Peyer's patch (tissue), 4 donors: ENCODE results near the gene FAH. TPM values are rescaled to one million over a fixed set of nuclear protein-coding genes. Genes with fewer than 3 reads are reported as not detected.

Experiments
- DNase-seq, 3 donors: peaks; one replicate each; pipeline ENCODE4 v3.0.0-alpha.2; 2017 to 2019
- H3K27ac ChIP-seq, 4 donors: fragments of 200-600 bp; sonication (generic); one replicate each; pipeline ENCODE4 v1.5.1; 2016 to 2019
- H3K27me3 ChIP-seq, 2 donors: fragments of 200-600 bp; sonication (generic); one replicate each; pipeline ENCODE4 v1.5.1; 2019
- H3K36me3 ChIP-seq, 3 donors: fragments of 200-600 bp; sonication (generic); one replicate each; pipeline ENCODE4 v1.5.1; 2016 to 2019
- H3K4me1 ChIP-seq, 4 donors: fragments of 200-600 bp; sonication (generic); one replicate each; pipeline ENCODE4 v1.5.1; 2016 to 2019
- H3K4me3 ChIP-seq, 4 donors: fragments of 200-600 bp; sonication (generic); 1 replicate in 3 of 4; 2 replicates in 1 of 4; pipeline ENCODE4 v1.5.1; 2016 to 2019; ENCODE audit warnings: mild to moderate bottlenecking in 1 of 4
- H3K9me3 ChIP-seq, 4 donors: fragments of 200-600 bp; sonication (generic); one replicate each; pipeline ENCODE4 v1.5.1; 2016 to 2019; ENCODE audit warnings: mild to moderate bottlenecking in 1 of 4
- CTCF ChIP-seq, 6 experiments: fragments of 450-650 bp in 4 of 6; fragments of 200-600 bp in 2 of 6; sonication (generic) in 1 of 6; IDR thresholded peaks; one replicate each; pipeline ENCODE4 v1.5.1; 2017 to 2019; ENCODE audit warnings: antibody characterized with exemption in 6 of 6, mild to moderate bottlenecking in 3 of 6, moderate library complexity in 1 of 6
- POLR2A ChIP-seq, 2 donors: fragments of 450-650 bp; IDR thresholded peaks; one replicate each; pipeline ENCODE4 v1.5.1; 2017; ENCODE audit warnings: antibody characterized with exemption in 2 of 2, mild to moderate bottlenecking in 2 of 2, moderate library complexity in 2 of 2
- total RNA-seq, 4 donors: library from RNA; depleted of rRNA; stranded (reverse); fragments of >200 nt; gene quantifications; one replicate each; pipeline ENCODE4 v1.1.0, GENCODE V29; 2016

FAH gene
- total RNA-seq, 4 donors from 2014 or later: 6.6 to 17.3 (median 15.3) TPM

GRCh38 chr15:80202641-80203360 lies 50.0 kb downstream of the FAH start:
- no peak for TF ChIP-seq POLR2A (IDR thresholded peaks at IDR 0.05)
- no peak for TF ChIP-seq CTCF (IDR thresholded peaks at IDR 0.05)
- Histone ChIP-seq H3K27ac (no peak overlapping the region), H3K4me1 (no peaks in the 10 kb centered on the region), H3K9me3 (no peaks in the 10 kb centered on the region), H3K27me3 (no peaks in the 10 kb centered on the region), H3K4me3 (no peak overlapping the region), H3K36me3 (no peaks in the 10 kb centered on the region)
- no peak for DNase-seq

GRCh38 chr15:80203361-80203885 lies 50.6 kb downstream of the FAH start:
- DNase-seq: no peak
- TF ChIP-seq CTCF (IDR thresholded peaks at IDR 0.05) (no peak), POLR2A (IDR thresholded peaks at IDR 0.05) (no peak)
- H3K9me3 ChIP-seq: no peaks in the 10 kb centered on the region

GRCh38 chr15:80204231-80204630 lies 51.4 kb downstream of the FAH start:
- no peaks in the 10 kb centered on the region for H3K36me3 ChIP-seq
- H3K27ac ChIP-seq: no peak overlapping the region
- no peaks in the 10 kb centered on the region for H3K4me1 ChIP-seq
- H3K27me3 ChIP-seq: no peaks in the 10 kb centered on the region
- H3K9me3 ChIP-seq: no peaks in the 10 kb centered on the region
- TF ChIP-seq POLR2A (IDR thresholded peaks at IDR 0.05): no peak
- TF ChIP-seq CTCF (IDR thresholded peaks at IDR 0.05): no peak
- no peak for DNase-seq
- H3K4me3 ChIP-seq: no peak overlapping the region

More at GRCh38 chr15:80203361-80203885, 50.6 kb downstream of the FAH start:
- no peak overlapping the region for H3K4me3 ChIP-seq
- H3K4me1 ChIP-seq: no peaks in the 10 kb centered on the region
- H3K27me3 ChIP-seq: no peaks in the 10 kb centered on the region
- no peaks in the 10 kb centered on the region for H3K36me3 ChIP-seq
- H3K27ac ChIP-seq: no peak overlapping the region

GRCh38 chr15:80207887-80208286 lies 55.1 kb downstream of the FAH start:
- TF ChIP-seq CTCF (IDR thresholded peaks at IDR 0.05) (no peak), POLR2A (IDR thresholded peaks at IDR 0.05) (no peak)
- no peak overlapping the region for H3K4me3 ChIP-seq
- no peaks in the 10 kb centered on the region for H3K9me3 ChIP-seq
- H3K36me3 ChIP-seq: no peaks in the 10 kb centered on the region
- no peaks in the 10 kb centered on the region for H3K4me1 ChIP-seq
- no peak for DNase-seq
- H3K27me3 ChIP-seq: no peaks in the 10 kb centered on the region
- no peak overlapping the region for H3K27ac ChIP-seq

GRCh38 chr15:80208758-80209734 lies 56.2 kb downstream of the FAH start:
- no peak overlapping the region for H3K27ac ChIP-seq
- TF ChIP-seq POLR2A (IDR thresholded peaks at IDR 0.05) (no peak), CTCF (IDR thresholded peaks at IDR 0.05) (no peak)
- H3K4me3 ChIP-seq: no peak overlapping the region
- H3K36me3 ChIP-seq: no peaks in the 10 kb centered on the region
- H3K4me1 ChIP-seq: no peaks in the 10 kb centered on the region
- DNase-seq: no peak
- no peaks in the 10 kb centered on the region for H3K9me3 ChIP-seq
- no peaks in the 10 kb centered on the region for H3K27me3 ChIP-seq
